SKM-1 (cell line): ENCODE measurements around the gene RBM39.
A peak's percentile ranks its signal among the peaks of the same experiment; 100 is the strongest.
"Not testable (repeated sequence)": the region's sequence is repeated elsewhere in the genome, so short reads cannot be mapped to it uniquely, and the experiment has no call there.

Experiments
- DNase-seq: peaks from one replicate; lab custom pipeline; 2025; ENCODE audit not compliant: unreplicated experiment; lab: John Stamatoyannopoulos, UW

RBM39 gene

GRCh38 chr20:35726842-35727711 lies 15.0 kb downstream of the RBM39 start:
- DNase-seq: peak; percentile 16

DNA sequence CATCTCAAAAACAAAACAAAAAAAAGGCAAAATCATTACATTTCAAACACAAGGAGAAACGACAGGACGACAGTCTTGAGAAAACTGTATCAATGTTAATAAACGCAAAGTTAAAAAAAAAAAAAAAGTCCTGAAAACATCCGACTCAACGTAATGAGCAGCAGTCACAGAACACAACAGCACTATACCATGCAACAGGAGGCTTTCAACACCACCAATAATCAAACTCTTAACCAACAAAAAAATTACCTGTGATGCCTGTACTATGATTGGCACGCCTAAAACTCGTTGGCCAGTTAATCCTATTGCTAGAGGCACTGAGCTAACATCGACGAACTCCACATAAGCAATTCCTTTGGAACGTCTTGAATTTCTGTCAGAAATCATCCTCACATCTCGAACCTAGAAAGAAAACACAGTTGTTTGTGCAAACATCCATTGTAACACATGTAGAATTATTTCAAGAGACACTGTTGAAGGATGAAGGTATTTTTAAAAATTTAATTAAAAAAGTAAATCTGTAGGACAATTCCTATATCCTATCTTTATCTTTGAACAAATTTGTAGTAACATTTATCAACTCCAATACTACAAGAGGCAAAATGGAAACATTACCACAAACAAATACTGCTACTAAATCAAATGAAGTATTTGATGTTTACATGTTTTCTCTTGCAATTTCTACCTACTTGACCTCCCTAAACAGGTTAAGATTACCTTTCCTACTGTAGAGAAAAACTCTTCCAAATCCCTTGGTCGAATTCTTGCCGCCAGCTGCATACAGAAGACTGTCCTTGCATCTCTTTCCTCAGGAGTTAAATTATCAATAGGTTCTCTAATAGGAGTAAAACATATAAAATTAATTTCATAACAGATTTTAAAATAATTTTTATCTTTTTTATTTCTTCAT lies 17.5 kb downstream of the RBM39 start:
- DNase-seq: no peak

DNA sequence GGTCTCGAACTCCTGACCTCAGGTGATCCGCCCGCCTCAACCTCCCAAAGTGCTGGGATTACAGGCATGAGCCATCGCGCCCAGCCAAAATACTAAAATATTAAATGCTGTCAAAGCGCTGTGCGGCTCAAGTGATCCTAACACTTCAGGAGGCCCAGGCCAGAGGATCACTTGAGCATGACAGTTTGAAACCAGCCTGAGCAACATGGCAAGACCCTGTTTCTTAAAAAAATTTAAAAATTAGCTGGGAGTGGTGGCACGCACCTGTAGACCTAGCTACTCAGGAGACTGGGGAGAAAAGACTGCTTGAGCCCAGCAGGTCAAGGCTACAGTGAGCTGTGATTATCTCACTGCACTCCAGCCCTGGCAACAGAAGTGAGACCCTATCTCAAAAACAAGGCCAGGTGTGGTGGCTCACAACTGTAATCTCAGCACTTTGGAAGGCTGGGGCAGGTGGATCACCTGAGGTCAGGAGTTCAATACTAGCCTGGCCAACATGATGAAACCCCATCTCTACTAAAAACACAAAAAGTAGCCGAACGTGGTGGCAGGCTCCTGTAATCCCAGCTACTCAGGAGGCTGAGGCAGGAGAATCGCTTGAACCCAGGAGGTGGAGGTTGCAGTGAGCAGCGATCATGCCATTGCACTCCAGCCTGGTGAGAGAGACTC lies 18.3 kb downstream of the RBM39 start:
- DNase-seq: not testable (repeated sequence)

- DNase-seq: not testable (repeated sequence)
Measured at GRCh38 chr20:35723275-35723639, 18.8 kb downstream of the RBM39 start.

- DNase-seq: no peak
Measured at GRCh38 chr20:35721621-35722020, 20.4 kb downstream of the RBM39 start.

DNA sequence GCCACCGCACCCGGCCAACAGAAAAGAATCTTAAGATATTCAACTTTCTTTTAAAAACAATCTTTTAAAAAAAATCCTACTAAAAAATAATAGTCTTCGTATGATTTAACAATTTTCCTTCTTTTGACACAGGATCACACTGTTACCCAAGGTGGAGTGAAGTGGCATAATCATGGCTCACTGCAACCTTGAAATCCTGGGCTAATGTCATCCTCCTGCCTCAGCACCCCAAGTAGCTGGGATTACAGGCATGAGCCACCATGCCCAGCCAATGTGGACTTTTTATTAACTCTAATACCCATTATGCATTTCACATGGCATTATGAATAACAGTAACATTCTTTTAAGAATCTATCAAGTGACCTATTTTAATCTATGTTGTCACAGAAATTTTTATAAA lies 20.8 kb downstream of the RBM39 start:
- DNase-seq: no peak

GRCh38 chr20:35720165-35721123 lies 21.6 kb downstream of the RBM39 start:
- DNase-seq: no peak

DNA sequence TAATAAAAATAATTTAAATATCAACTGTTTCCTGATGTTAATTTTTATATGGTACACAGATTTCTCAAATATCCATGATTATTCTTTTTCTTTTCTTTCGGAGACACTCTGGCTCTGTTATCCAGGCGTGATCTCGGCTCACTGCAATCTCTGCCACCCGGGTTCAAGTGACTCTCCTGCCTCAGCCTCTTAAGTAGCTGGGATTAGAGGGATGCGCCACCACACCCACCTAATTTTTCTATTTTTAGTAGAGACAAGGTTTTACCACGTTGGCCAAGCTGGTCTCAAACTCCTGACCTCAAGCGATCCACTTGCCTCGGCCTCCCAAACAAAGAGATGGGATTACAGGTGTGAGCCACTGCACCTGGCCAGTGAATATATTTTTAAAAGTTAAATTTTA lies 22.3 kb downstream of the RBM39 start:
- DNase-seq: no peak

GRCh38 chr20:35718972-35719635 lies 23.0 kb downstream of the RBM39 start:
- no peak for DNase-seq

- DNase-seq: not testable (repeated sequence)
Measured at GRCh38 chr20:35718321-35718720, 23.7 kb downstream of the RBM39 start.

GRCh38 chr20:35716330-35716729 lies 25.7 kb downstream of the RBM39 start:
- no peak for DNase-seq

GRCh38 chr20:35715652-35716051 lies 26.4 kb downstream of the RBM39 start:
- no peak for DNase-seq

- no peak for DNase-seq
Measured at GRCh38 chr20:35714127-35714526, 27.9 kb downstream of the RBM39 start.

DNA sequence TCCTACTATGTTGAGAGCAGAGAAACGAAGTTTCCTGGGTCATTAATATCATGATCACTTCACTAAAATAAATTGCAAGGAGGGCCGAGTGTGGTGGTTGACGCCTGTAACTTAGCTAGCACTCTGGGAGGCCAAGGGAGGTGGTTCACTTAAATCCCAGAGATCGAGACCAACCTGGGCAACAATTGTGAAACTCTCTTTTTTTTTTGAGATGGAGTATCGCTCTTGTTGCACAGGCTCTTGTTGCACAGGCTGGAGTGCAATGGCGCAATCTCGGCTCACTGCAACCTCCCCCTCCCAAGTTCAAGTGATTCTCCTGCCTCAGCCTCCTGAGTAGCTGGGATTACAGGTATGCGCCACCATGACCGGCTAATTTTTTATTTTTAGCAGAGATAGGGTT lies 28.9 kb downstream of the RBM39 start:
- DNase-seq: not testable (repeated sequence)

GRCh38 chr20:35711588-35712209 lies 30.4 kb downstream of the RBM39 start:
- DNase-seq: no peak

GRCh38 chr20:35710884-35711587 lies 31.0 kb downstream of the RBM39 start:
- DNase-seq: no peak

- DNase-seq: no peak
Measured at GRCh38 chr20:35710039-35710438, 32.0 kb downstream of the RBM39 start.

- DNase-seq: no peak
Measured at GRCh38 chr20:35709259-35709658, 32.8 kb downstream of the RBM39 start.

- DNase-seq: no peak
Measured at GRCh38 chr20:35708502-35708901, 33.6 kb downstream of the RBM39 start.
